LHCN-M2 (cell line): ENCODE data around the gene SHC2. TPM values are rescaled to one million over a fixed set of nuclear protein-coding genes. Genes with fewer than 3 reads are reported as not detected.
"Not testable (repeated sequence)": the region's sequence is repeated elsewhere in the genome, so short reads cannot be mapped to it uniquely, and the experiment has no call there.

Experiments used
- DNase-seq: peaks from one replicate; pipeline ENCODE4 v3.0.0-alpha.2; 2012; ENCODE audit warnings: low read depth
- total RNA-seq: library from RNA; depleted of rRNA; stranded (reverse); fragments of >200 nt; gene quantifications from 2 replicates; pipeline ENCODE4 v1.2.3, GENCODE V29; 2014

Gene SHC2
- total RNA-seq, 1 experiment from 2014 or later = 0.57 TPM

GRCh38 chr19:408902-409515 is 51.8 kb downstream of the SHC2 start, which contains the start of gene C2CD4C:
Gene C2CD4C, minus strand, starts transcription at chr19:409147. Its CDS starts 786 bp downstream, at chr19:408361.
- DNase-seq = no peak

GRCh38 chr19:408441-408901 is 52.4 kb downstream of the SHC2 start:
- DNase-seq = no peak

GRCh38 chr19:407511-408440 is 53.1 kb downstream of the SHC2 start:
- DNase-seq = no peak

GRCh38 chr19:406971-407510 is 53.8 kb downstream of the SHC2 start:
- DNase-seq = no peak

GRCh38 chr19:406135-406781 is 54.6 kb downstream of the SHC2 start:
- DNase-seq = no peak

- no peak for DNase-seq
Measured at GRCh38 chr19:405121-405965, 55.5 kb downstream of the SHC2 start.

GRCh38 chr19:403221-404027 is 57.4 kb downstream of the SHC2 start:
- no peak for DNase-seq

- DNase-seq = no peak
Measured at GRCh38 chr19:402786-403185, 58.0 kb downstream of the SHC2 start.

- no peak for DNase-seq
Measured at GRCh38 chr19:401866-402511, 58.8 kb downstream of the SHC2 start.

- no peak for DNase-seq
Measured at GRCh38 chr19:400976-401865, 59.6 kb downstream of the SHC2 start.

- no peak for DNase-seq
Measured at GRCh38 chr19:399370-399769, 61.5 kb downstream of the SHC2 start.

- no peak for DNase-seq
Measured at GRCh38 chr19:398719-399118, 62.1 kb downstream of the SHC2 start.

- no peak for DNase-seq
Measured at GRCh38 chr19:397941-398706, 62.7 kb downstream of the SHC2 start.

GRCh38 chr19:397321-397720 is 63.5 kb downstream of the SHC2 start:
- DNase-seq = no peak

GRCh38 chr19:395467-395866 is 65.4 kb downstream of the SHC2 start:
- no peak for DNase-seq

- not testable (repeated sequence) for DNase-seq
Measured at GRCh38 chr19:394857-395256, 66.0 kb downstream of the SHC2 start.

- not testable (repeated sequence) for DNase-seq
Measured at GRCh38 chr19:393560-393959, 67.3 kb downstream of the SHC2 start.
